HG02678 (cell line): Measurements from ENCODE around the gene MT1M.
A peak's percentile ranks its signal among the peaks of the same experiment; 100 is the strongest.
"Not testable (repeated sequence)": the region's sequence is repeated elsewhere in the genome, so short reads cannot be mapped to it uniquely, and the experiment has no call there.

Experiments
- ATAC-seq: cut with Tn5 transposase; IDR thresholded peaks from one replicate; pipeline ENCODE4 v1.9.1; 2021; ENCODE audit warnings: mild to moderate bottlenecking, moderate library complexity; ENCODE audit not compliant: unreplicated experiment

Gene MT1M

GRCh38 chr16:56671691-56672090, 39.2 kb downstream of the MT1M start:
- not testable (repeated sequence) for ATAC-seq

- ATAC-seq: not testable (repeated sequence)
Measured at GRCh38 chr16:56672171-56672570, 39.7 kb downstream of the MT1M start.

- no peak for ATAC-seq
Measured at GRCh38 chr16:56672761-56673536, 40.5 kb downstream of the MT1M start.

GRCh38 chr16:56673921-56674320, 41.5 kb downstream of the MT1M start:
- no peak for ATAC-seq

- ATAC-seq: not testable (repeated sequence)
Measured at GRCh38 chr16:56674570-56674969, 42.1 kb downstream of the MT1M start.

GRCh38 chr16:56675685-56676210, 43.3 kb downstream of the MT1M start:
- no peak for ATAC-seq

- ATAC-seq: no peak
Measured at GRCh38 chr16:56677474-56677873, 45.0 kb downstream of the MT1M start.

GRCh38 chr16:56679078-56679730, 46.7 kb downstream of the MT1M start:
- ATAC-seq: no peak

GRCh38 chr16:56679818-56680217, 47.4 kb downstream of the MT1M start:
- ATAC-seq: no peak

- ATAC-seq: peak; percentile 99
Measured at GRCh38 chr16:56681939-56682702, 49.7 kb downstream of the MT1M start, which contains the start of gene MT1X. MT1X (plus strand) TSS chr16:56682470; CDS start chr16:56682541, 71 bp downstream.

GRCh38 chr16:56682703-56683397, 50.4 kb downstream of the MT1M start:
- no peak for ATAC-seq
